Measurements from ENCODE around the gene ATP5PB.

DNA sequence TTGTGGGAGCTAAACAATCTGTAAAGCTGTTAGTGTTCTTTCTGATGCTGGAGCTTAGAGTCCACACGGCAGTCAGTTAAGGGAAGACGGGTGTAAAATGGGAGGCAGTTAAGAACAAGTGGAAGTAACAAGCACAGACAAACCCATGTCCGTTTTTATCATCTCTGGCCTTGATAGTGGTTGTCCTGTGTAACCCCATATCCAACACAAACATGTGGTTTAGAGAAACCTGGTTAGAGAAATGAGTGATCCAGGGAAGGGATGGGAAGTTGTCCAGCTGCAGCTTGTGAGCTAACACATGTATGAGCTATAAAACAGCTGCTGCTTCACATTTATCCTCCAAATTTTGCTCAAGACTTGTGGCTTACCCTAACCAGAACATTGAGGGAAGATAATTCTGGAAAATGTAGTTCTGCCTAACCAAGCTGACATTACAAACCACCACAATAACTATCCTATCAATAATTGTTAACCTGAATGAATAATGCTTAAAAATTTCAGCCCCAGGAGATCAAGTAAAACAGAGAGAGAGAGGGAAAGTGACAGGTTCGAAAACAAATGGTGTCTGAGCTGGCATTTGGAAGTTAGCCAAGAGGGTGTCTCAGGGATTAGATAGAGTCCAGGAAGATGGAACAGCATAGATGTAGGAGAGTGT is 13.9 kb downstream of the ATP5PB start:
- TF ChIP-seq, protein P1, sequence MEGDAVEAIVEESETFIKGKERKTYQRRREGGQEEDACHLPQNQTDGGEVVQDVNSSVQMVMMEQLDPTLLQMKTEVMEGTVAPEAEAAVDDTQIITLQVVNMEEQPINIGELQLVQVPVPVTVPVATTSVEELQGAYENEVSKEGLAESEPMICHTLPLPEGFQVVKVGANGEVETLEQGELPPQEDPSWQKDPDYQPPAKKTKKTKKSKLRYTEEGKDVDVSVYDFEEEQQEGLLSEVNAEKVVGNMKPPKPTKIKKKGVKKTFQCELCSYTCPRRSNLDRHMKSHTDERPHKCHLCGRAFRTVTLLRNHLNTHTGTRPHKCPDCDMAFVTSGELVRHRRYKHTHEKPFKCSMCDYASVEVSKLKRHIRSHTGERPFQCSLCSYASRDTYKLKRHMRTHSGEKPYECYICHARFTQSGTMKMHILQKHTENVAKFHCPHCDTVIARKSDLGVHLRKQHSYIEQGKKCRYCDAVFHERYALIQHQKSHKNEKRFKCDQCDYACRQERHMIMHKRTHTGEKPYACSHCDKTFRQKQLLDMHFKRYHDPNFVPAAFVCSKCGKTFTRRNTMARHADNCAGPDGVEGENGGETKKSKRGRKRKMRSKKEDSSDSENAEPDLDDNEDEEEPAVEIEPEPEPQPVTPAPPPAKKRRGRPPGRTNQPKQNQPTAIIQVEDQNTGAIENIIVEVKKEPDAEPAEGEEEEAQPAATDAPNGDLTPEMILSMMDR (IDR thresholded peaks at IDR 0.05; ENCODE audit: low read length) = no peak
- no peak for TF ChIP-seq EZH2 (IDR thresholded peaks at IDR 0.05; ENCODE audit: borderline replicate concordance, low read length)
